HEK293 (cell line): ENCODE results near the gene TNFAIP2.

ENCODE experiments used
- CTCF ChIA-PET: fragments of 350-600 bp; formaldehyde crosslinking; extraction: SDS; loops from one replicate; lab custom pipeline; 2021; ENCODE audit warnings: antibody characterized with exemption; lab: Yijun Ruan, JAX
- POLR2A ChIA-PET: fragments of 300-600 bp; formaldehyde crosslinking; extraction: SDS; loops from one replicate; lab custom pipeline; 2020; ENCODE audit warnings: antibody characterized with exemption, inconsistent platforms; lab: Yijun Ruan, JAX
- H3K27ac ChIP-seq: fragments of 200-500 bp; sonication (Bioruptor generic); 2 replicates; pipeline ENCODE4 v1.5.1; 2014; ENCODE audit warnings: low read depth, low read length, control low read depth, inconsistent platforms; ENCODE audit errors: extremely low read depth
- H3K36me3 ChIP-seq, 2 experiments: fragments of 200-500 bp in 1 of 2; sonication (Bioruptor generic) in 1 of 2; 1 replicate in 1 of 2; 2 replicates in 1 of 2; pipeline ENCODE4 v1.5.1; 2014 to 2017; ENCODE audit warnings: inconsistent platforms in 2 of 2, low read length in 2 of 2; ENCODE audit not compliant: control insufficient read depth in 2 of 2, insufficient read depth in 1 of 2
- H3K4me1 ChIP-seq: fragments of 200-500 bp; sonication (Bioruptor generic); 2 replicates; pipeline ENCODE4 v1.5.1; 2014; ENCODE audit warnings: mild to moderate bottlenecking, low read length, inconsistent platforms; ENCODE audit not compliant: control insufficient read depth, insufficient read depth
- H3K4me3 ChIP-seq: 2 replicates; pipeline ENCODE4 v1.5.1; 2011; ENCODE audit warnings: low read depth, mild to moderate bottlenecking, control low read depth, low read length, moderate library complexity
- H3K9me3 ChIP-seq: fragments of 200-500 bp; sonication (Bioruptor generic); 2 replicates; pipeline ENCODE4 v1.5.1; 2014; ENCODE audit warnings: low read depth, low read length, inconsistent platforms; ENCODE audit not compliant: control insufficient read depth, insufficient read depth
- ATF2 ChIP-seq: fragments of 450-650 bp; formaldehyde crosslinking; IDR thresholded peaks from 2 replicates; pipeline ENCODE4 v1.5.1; 2016; ENCODE audit warnings: missing biosample characterization, missing genetic modification characterization, low read depth
- HOXD13 ChIP-seq: sonication (generic); formaldehyde crosslinking; IDR thresholded peaks from 2 replicates; pipeline ENCODE4 v1.8.0; 2022; ENCODE audit warnings: missing genetic modification reagents, borderline replicate concordance
- RBAK ChIP-seq: fragments of 450-650 bp; formaldehyde crosslinking; IDR thresholded peaks from 2 replicates; pipeline ENCODE4 v1.5.1; 2016; ENCODE audit warnings: missing biosample characterization, missing genetic modification characterization
- SP2 ChIP-seq: fragments of 450-650 bp; formaldehyde crosslinking; IDR thresholded peaks from 2 replicates; pipeline ENCODE4 v1.5.1; 2016; ENCODE audit warnings: missing biosample characterization, missing genetic modification characterization
- WT1 ChIP-seq: fragments of 450-650 bp; formaldehyde crosslinking; IDR thresholded peaks from 2 replicates; pipeline ENCODE4 v1.5.1; 2016; ENCODE audit warnings: missing biosample characterization, missing genetic modification characterization
- ZBTB11 ChIP-seq: fragments of 450-650 bp; formaldehyde crosslinking; conservative IDR thresholded peaks from 2 replicates; pipeline ENCODE4 v1.5.1; 2016; ENCODE audit warnings: low read depth, missing biosample characterization, missing genetic modification characterization
- ZBTB20 ChIP-seq: fragments of 450-650 bp; formaldehyde crosslinking; IDR thresholded peaks from 2 replicates; pipeline ENCODE4 v1.5.1; 2016; ENCODE audit warnings: missing biosample characterization, missing genetic modification characterization
- ZBTB21 ChIP-seq: fragments of 450-650 bp; formaldehyde crosslinking; IDR thresholded peaks from 2 replicates; pipeline ENCODE4 v1.5.1; 2017; ENCODE audit warnings: missing biosample characterization, missing genetic modification characterization
- ZFP37 ChIP-seq: fragments of 450-650 bp; formaldehyde crosslinking; IDR thresholded peaks from 2 replicates; pipeline ENCODE4 v1.5.1; 2016; ENCODE audit warnings: missing biosample characterization, missing genetic modification characterization
- ZIC2 ChIP-seq: fragments of 450-650 bp; formaldehyde crosslinking; IDR thresholded peaks from 2 replicates; pipeline ENCODE4 v1.5.1; 2016; ENCODE audit warnings: missing biosample characterization, missing genetic modification characterization
- ZNF280D ChIP-seq: fragments of 450-650 bp; formaldehyde crosslinking; IDR thresholded peaks from 2 replicates; pipeline ENCODE4 v1.5.1; 2016; ENCODE audit warnings: missing biosample characterization, missing genetic modification characterization
- ZNF302 ChIP-seq: fragments of 450-650 bp; formaldehyde crosslinking; IDR thresholded peaks from 2 replicates; pipeline ENCODE4 v1.5.1; 2016; ENCODE audit warnings: missing biosample characterization, missing genetic modification characterization, low read depth
- ZNF350 ChIP-seq: fragments of 450-650 bp; formaldehyde crosslinking; IDR thresholded peaks from 2 replicates; pipeline ENCODE4 v1.5.0; 2017; ENCODE audit warnings: missing biosample characterization, mild to moderate bottlenecking, missing genetic modification characterization
- ZNF362 ChIP-seq: fragments of 450-650 bp; formaldehyde crosslinking; IDR thresholded peaks from 2 replicates; pipeline ENCODE4 v1.5.1; 2016; ENCODE audit warnings: missing biosample characterization, missing genetic modification characterization
- ZNF548 ChIP-seq: fragments of 450-650 bp; formaldehyde crosslinking; IDR thresholded peaks from 2 replicates; pipeline ENCODE4 v1.5.1; 2016; ENCODE audit warnings: missing biosample characterization, missing genetic modification characterization
- ZNF558 ChIP-seq: fragments of 450-650 bp; formaldehyde crosslinking; IDR thresholded peaks from 2 replicates; pipeline ENCODE4 v1.5.1; 2016; ENCODE audit warnings: missing biosample characterization, missing genetic modification characterization
- ZNF560 ChIP-seq: fragments of 450-650 bp; formaldehyde crosslinking; IDR thresholded peaks from 2 replicates; pipeline ENCODE4 v1.5.1; 2017; ENCODE audit warnings: missing biosample characterization, missing genetic modification characterization, borderline replicate concordance
- ZNF571 ChIP-seq: fragments of 450-650 bp; formaldehyde crosslinking; IDR thresholded peaks from 2 replicates; pipeline ENCODE4 v1.5.0; 2017; ENCODE audit warnings: missing biosample characterization, missing genetic modification characterization
- ZNF777 ChIP-seq: fragments of 450-650 bp; formaldehyde crosslinking; IDR thresholded peaks from 2 replicates; pipeline ENCODE4 v1.5.1; 2017; ENCODE audit warnings: missing biosample characterization, missing genetic modification characterization, borderline replicate concordance

The TNFAIP2 gene

GRCh38 chr14:103101963-103102688, 21.1 kb upstream of the TNFAIP2 start:
- CTCF ChIA-PET, result interaction anchor here (0.7 to 1.1 kb wide), 2 partner anchors 39 to 85 kb away, joined by 3 read pairs; no protein-coding TSS in a partner anchor
- Histone ChIP-seq H3K4me3 (no peak overlapping the region), H3K36me3 (no peaks in the 10 kb centered on the region), H3K9me3 (no peaks in the 10 kb centered on the region), H3K4me1 (0 out of 2 replicates have a peak, but pooled peaks cover 2% of the 10 kb centered on the region), H3K27ac (no peak overlapping the region)
- TF ChIP-seq ZNF571 (tag by site-specific recombination) (no peak), ATF2 (tag by site-specific recombination) (no peak), ZNF560 (no peak), ZBTB20 (tag by site-specific recombination) (no peak), ZBTB11 (no peak), ZNF280D (tag by site-specific recombination) (no peak), ZNF350 (tag by site-specific recombination) (no peak), ZBTB21 (tag by site-specific recombination) (no peak), ZNF548 (tag by site-specific recombination) (no peak), ZNF558 (tag by site-specific recombination) (no peak), HOXD13 (CRISPR knock-in tag) (no peak), ZNF362 (tag by site-specific recombination) (no peak), ZFP37 (tag by site-specific recombination) (no peak), SP2 (tag by site-specific recombination) (no peak), WT1 (tag by site-specific recombination) (no peak), ZNF777 (no peak), ZIC2 (no peak), RBAK (no peak), ZNF302 (tag by site-specific recombination) (no peak)
- POLR2A ChIA-PET, result interaction anchor here (1.0 kb wide), 1 partner anchor 435 kb away, joined by 3 read pairs; no protein-coding TSS in a partner anchor
